Measurements from ENCODE around the gene DPH1.

Gene DPH1

GRCh38 chr17:2082003-2082781, 52.2 kb downstream of the DPH1 start:
- no peak for DNase-seq (ENCODE audit: low spot score)

- DNase-seq (ENCODE audit: low spot score), result peak; percentile 47
Observed at GRCh38 chr17:2083613-2084035, 53.7 kb downstream of the DPH1 start.

GRCh38 chr17:2084036-2084765, 54.2 kb downstream of the DPH1 start:
- DNase-seq (ENCODE audit: low spot score), result no peak

GRCh38 chr17:2084766-2085647, 55.1 kb downstream of the DPH1 start:
- DNase-seq (ENCODE audit: low spot score), result no peak

GRCh38 chr17:2085648-2085949, 55.6 kb downstream of the DPH1 start:
- no peak for DNase-seq (ENCODE audit: low spot score)

GRCh38 chr17:2086306-2086705, 56.4 kb downstream of the DPH1 start:
- no peak for DNase-seq (ENCODE audit: low spot score)

GRCh38 chr17:2087597-2088211, 57.8 kb downstream of the DPH1 start:
- DNase-seq (ENCODE audit: low spot score), result no peak

- DNase-seq (ENCODE audit: low spot score), result no peak
Observed at GRCh38 chr17:2089021-2089422, 59.1 kb downstream of the DPH1 start.

- DNase-seq (ENCODE audit: low spot score), result no peak
Observed at GRCh38 chr17:2090210-2090641, 60.3 kb downstream of the DPH1 start.

- no peak for DNase-seq (ENCODE audit: low spot score)
Observed at GRCh38 chr17:2090804-2091534, 61.0 kb downstream of the DPH1 start.

- no peak for DNase-seq (ENCODE audit: low spot score)
Observed at GRCh38 chr17:2092253-2092652, 62.3 kb downstream of the DPH1 start.

GRCh38 chr17:2093349-2093748, 63.4 kb downstream of the DPH1 start:
- DNase-seq (ENCODE audit: low spot score), result no peak

All from HuH-7 (cell line).